ENCODE data around the gene POC1A.

- TF ChIP-seq CTCF (IDR thresholded peaks at IDR 0.05) (no peak), POLR2A (IDR thresholded peaks at IDR 0.05) (no peak)
These were observed 13.0 kb upstream of the POC1A start for GRCh38 chr3:52167240-52167639.
